ENCODE results near the gene NUTM2E.
"Not testable (repeated sequence)": the region's sequence is repeated elsewhere in the genome, so short reads cannot be mapped to it uniquely, and the experiment has no call there.

Gene NUTM2E

GRCh38 chr10:79866903-79867551 is 40.5 kb downstream of the NUTM2E start:
- not testable (repeated sequence) for DNase-seq

- not testable (repeated sequence) for DNase-seq
Measured at GRCh38 chr10:79868023-79868422, 41.5 kb downstream of the NUTM2E start.

- not testable (repeated sequence) for DNase-seq
Measured at GRCh38 chr10:79869439-79870097, 43.0 kb downstream of the NUTM2E start.

- DNase-seq: not testable (repeated sequence)
Measured at GRCh38 chr10:79871729-79872128, 45.2 kb downstream of the NUTM2E start.
